HG03175 (cell line): ENCODE data around the gene TMEM258.

Experiments
- ATAC-seq: cut with Tn5 transposase; IDR thresholded peaks from one replicate; pipeline ENCODE4 v1.9.1; 2021; ENCODE audit warnings: mild to moderate bottlenecking, moderate library complexity; ENCODE audit not compliant: unreplicated experiment

TMEM258 gene

DNA sequence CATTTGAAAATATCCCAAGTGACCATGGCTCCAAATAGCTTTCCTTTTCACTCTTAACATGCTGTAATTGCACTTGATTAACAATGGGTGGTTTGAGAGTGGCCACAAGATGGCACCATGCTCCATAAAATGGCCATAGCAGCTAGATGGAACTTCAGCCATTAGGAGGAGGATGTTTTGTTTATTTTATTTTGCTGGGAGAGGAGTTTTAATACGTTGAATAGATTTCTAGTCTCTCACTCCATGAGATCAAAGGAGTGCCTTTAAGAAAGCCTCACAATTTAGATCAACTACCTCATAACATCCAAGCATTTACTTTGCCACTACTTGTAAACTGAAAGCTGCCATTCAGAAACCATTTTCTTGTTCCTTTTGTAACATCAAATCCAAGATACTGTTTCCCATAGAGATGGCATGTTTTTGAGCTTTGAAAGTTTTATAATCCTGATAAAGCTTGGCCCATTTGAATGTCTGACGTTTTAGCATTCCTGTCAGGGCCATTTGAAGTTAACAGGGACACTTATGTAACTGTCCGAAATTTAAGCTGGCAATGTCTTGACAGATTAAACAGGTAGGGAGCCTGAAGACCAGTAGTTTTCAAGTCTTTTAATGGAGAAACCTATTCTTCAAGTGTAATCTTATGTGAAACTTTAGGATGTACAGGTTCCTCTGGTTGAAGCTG is 5.0 kb upstream of the TMEM258 start:
- ATAC-seq: no peak

DNA sequence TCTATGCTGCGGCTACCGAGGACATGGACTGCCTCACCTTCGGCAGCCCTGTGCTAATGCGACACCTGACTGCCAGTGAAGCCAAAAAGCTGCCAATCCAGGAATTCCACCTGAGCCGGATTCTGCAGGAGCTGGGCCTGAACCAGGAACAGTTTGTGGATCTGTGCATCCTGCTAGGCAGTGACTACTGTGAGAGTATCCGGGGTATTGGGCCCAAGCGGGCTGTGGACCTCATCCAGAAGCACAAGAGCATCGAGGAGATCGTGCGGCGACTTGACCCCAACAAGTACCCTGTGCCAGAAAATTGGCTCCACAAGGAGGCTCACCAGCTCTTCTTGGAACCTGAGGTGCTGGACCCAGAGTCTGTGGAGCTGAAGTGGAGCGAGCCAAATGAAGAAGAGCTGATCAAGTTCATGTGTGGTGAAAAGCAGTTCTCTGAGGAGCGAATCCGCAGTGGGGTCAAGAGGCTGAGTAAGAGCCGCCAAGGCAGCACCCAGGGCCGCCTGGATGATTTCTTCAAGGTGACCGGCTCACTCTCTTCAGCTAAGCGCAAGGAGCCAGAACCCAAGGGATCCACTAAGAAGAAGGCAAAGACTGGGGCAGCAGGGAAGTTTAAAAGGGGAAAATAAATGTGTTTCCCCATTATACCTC is 3.6 kb upstream of the TMEM258 start:
- no peak for ATAC-seq

DNA sequence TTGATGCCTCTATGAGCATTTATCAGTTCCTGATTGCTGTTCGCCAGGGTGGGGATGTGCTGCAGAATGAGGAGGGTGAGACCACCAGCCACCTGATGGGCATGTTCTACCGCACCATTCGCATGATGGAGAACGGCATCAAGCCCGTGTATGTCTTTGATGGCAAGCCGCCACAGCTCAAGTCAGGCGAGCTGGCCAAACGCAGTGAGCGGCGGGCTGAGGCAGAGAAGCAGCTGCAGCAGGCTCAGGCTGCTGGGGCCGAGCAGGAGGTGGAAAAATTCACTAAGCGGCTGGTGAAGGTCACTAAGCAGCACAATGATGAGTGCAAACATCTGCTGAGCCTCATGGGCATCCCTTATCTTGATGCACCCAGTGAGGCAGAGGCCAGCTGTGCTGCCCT is 3.1 kb upstream of the TMEM258 start:
- no peak for ATAC-seq

DNA sequence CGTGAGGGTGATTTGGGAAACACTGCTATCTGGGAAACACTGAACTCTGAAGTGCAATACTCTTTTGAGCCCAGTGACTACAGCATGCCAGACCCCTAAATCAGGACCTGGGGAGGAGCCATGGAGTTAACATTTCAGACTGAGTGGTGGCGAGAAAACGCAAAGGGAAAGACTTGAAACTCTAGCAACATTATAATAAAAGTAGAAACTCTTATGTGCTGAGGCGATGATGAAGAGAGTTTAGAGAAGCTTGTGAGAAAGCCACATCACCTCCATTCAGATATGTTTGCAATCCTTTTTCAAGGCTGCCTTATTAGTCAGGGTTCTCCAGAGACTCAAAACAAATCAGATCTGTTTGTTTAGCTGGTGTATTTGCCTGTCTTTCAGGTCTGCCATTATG is 2.2 kb upstream of the TMEM258 start:
- no peak for ATAC-seq

DNA sequence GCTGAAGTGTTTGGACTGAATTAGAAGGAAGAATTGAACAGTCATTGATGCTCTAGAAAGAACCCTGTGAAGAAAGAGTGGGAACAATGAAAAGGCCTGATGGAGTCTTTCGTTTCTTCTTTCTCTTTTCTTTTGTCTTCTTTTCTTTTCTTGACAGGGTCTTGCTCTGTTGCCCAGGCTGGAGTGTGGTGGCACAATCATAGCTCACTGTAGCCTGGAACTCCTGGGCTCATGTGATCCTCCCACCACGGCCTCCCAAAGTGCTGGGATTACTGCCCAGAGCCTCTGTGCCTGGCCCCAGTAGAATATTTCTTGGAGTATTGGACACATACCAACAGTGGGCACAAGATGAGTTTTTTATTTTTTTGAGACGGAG is 1.4 kb upstream of the TMEM258 start:
- no peak for ATAC-seq

DNA sequence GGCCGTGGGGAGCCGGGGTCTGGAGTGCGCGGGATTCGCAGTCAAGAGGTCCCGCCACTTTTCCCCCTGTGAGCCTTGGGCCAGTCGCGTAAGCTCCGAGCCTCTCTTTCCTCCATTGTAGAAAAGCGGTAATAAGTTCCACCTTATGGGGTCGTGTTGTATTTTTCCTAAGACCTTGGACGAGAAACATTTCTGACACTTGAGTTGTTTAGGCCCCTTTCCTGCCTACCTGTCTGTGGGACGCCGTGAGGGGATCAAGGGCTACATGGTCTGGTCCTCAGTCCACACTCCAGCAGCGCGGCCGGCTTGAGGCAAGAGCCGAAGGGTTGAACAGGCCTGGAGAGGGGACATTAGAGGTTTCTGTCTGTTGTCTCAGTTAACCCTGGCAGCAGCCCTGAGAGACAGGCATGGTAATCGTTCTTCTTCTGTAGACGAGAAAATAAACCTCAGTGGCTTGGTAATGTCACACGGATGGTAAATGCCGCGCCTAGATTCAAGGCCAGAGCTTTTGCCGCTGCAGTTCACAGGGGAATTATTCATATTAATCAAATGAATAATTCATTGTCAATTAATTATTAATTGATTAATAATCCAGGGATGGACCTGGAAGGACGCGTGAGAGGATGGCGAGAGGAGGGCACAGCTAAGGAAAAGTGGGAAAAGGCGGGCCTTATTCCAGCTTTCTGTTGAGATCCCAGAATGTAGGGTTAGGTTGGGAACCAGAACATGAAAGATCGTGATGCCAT is 857 bp upstream of the TMEM258 start:
- peak; percentile 20 for ATAC-seq

DNA sequence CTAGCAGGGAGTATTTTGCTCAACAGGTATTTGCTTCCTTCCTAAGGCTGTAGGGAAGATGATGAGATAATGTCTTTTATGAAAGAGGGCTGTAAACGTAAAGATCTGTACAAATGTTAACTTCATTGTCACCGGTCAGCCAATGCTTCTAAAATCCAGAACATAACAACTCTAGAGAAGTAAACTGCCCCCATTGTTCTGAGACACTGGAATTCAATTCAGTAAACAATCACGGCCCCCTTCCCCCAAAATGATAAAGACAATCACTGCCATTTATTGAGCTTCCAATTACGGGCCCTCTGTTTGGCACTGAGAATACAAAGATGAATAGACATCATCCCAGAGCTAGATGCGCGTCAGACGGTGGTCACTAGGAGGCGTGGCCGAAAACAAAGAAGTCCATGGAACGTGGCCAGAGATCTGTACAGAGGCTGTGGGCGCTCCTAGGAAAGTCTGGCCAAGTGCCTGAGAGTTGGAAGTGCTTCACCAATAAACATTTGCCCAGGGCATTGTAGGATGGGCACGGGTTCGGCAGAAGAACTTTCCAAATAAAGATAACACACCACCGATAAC is 576 bp downstream of the TMEM258 start:
- peak; percentile 25 for ATAC-seq

DNA sequence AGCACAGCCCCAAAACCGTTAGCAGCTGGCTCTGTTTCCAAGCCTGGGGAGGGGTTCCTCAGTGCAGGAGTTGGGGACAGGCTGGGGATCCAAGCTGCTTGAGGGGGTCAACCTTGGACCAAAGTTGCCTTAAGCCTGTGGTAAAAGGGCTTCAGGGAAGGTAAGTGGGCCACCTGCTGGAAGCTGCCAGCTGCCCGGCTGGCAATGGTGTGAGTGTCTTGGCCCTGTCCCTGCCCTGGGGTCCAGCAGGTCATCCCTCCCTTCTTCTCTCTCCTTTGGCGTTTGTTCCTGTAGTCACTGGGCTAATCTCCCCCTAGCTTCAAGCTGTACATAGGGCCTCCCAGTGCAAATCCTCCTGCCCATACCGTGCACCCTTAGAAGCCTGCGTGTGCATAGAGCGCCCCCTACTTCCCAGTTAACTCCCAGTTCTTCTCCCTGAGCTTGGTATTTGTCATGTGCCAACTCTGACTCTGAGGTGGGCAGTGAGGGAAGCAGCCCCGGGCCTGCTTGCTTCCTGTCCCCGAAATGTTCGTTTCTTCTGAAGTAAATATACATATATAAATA is 4.4 kb downstream of the TMEM258 start:
- no peak for ATAC-seq

DNA sequence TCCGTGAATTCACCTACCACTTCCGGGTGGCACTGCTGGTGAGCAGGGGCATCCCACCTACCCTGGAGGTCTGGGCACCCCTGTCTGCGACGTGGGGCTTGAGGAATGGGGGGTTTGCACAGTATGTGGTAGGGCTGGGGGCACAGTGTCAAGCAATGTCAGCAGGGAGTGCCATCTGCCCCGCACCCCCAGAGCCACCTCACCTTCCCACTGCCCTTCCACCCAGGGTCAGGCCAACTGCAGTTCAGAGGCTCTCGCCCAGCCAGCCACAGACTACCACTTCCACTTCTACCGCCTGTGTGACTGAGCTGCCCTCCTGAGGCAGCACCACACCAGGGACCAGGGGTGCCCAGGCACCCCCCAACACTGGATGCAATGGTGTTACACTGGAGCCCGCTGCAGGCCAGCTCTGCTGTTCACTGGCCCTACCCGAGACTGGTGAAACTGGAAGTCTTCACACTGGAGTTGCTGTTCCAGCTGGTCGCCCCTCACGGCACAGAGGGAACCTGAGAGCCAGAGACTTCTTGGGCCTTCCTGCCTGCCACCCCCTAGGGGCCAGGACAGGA is 6.5 kb downstream of the TMEM258 start:
- ATAC-seq: no peak

DNA sequence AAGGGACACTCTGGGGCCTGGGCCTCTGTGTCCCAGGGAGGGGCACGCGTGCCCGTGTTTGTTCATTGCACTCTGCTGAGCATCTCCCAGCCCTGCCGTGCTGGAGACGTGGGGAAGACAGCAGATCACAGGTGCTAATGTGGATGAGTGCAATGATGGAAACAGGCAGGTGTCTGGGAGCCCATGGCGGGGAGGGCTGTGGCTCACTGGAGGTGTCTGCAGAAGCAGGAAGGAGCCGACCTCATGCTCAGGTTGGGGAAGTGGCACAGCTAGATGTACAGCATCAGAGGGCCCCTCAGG is 7.9 kb downstream of the TMEM258 start:
- ATAC-seq: no peak

DNA sequence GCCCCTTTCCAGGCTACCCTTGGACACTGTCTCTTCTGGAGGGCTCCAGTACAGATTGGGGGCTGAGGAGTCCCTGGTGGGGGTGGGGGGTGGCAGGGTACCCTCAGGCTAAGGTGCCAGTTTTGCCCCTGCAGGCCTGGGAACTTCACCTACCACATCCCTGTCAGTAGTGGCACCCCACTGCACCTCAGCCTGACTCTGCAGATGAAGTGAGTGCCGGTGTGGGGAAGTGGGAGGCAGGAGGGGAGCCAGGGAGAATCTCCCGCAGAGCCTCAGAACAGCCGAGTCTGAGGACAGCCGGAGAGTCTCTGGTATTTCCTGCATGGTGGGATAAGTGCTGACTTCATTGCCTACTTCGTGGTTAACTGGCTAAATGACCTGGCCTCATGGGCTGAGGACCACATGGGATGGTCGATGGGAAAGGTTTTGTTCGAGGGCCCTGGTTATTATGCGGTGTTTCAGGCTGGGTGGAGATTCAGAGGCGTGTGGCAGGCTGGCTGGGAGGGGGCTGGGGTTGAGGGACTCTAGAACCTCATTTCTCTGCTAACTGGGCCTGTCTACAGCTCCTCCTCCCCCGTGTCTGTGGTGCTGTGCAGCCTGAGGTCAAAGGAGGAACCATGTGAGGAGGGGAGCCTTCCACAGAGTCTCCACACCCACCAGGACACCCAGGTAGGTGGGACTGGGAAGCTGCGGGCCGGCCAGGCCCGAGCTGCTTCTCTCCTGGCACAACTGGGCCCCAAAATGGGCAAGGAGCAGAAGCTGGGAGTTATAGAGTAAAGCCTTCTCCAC is 8.5 kb downstream of the TMEM258 start:
- no peak for ATAC-seq

DNA sequence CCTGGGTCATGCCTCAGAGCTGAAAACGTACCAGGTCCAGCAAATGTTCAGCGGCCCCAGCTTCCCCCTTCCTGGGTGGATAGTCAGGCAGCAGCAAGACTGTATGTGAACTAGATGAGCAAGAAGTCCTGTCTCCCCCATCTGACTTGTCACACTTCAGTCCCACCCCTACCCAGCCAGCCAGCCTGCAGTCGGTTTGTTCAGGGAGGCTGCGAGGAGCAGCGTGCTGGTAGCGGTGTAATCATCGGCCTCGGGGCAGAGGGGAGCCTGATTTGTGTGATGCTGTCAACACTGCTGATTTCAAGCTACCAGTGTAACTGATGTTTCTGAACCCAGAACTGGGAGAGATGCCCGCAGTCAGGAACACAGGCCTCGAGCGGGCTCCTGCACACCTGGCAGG is 9.6 kb downstream of the TMEM258 start:
- no peak for ATAC-seq

DNA sequence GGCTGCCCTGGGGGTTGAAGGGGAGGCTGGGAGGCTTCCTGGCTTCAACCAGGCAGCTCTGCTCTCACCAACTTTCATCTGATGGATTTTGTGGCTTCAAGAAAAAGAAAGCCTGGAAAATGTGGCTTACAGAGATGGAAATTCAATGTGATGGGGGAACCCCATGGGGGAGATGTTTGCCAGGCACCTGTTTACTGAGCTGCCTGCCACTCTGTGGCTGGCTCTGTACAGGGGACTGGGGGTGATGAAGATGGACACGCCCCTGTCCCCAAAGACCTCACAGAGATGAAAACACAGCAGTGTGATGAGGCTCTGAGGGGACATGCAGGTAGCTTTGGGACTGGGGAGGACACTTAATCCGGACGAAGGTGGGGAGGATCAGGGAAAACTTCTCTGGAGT is 10.1 kb downstream of the TMEM258 start:
- no peak for ATAC-seq

DNA sequence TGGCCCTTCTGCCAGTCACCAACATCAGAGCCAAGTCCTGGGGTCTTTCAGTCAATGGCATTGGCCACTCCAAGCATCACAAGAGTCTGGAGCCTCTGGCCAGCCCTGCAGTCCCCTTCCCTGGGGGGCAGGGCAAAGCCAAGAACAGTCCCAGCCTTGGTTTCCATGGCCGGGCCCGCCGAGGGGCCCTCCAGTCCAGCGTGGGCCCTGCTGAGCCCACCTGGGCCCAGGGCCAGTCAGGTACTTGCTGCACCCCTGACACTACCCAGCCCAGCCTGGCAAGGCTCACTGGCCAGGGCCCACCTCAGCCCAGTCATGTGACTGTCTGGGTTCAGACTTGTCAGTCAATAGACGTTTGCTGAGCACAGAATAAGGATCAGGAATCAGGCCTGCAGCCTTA is 10.8 kb downstream of the TMEM258 start:
- ATAC-seq: no peak

DNA sequence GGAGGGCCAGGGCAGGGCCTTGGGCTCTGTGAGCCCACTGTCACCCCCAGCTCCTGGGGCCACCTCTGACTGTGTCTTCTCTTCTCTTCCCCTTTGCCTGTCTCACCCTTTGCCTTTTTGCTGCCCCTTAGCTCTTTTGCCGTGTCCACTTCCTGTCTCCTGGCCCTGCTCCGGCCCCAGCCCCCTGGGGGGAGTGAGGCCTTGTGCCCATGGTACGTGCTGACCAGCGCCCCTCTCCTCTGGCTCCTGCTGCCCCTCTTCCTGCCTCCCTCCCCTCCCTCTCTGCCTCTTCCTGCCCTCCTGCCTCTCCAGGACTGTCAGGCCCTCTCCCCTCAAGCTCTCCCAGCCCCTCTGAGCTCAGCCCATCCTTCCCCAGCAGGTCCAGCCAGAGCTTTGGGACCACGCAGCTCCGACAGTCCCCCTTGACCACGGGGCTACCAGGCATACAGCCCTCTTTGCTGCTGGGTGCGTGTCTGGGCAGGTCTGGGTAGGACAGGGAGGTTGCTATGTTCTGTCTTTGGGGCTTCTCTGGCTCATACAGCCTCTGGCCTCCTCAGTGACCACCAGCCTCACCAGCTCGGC is 11.7 kb downstream of the TMEM258 start:
- no peak for ATAC-seq

DNA sequence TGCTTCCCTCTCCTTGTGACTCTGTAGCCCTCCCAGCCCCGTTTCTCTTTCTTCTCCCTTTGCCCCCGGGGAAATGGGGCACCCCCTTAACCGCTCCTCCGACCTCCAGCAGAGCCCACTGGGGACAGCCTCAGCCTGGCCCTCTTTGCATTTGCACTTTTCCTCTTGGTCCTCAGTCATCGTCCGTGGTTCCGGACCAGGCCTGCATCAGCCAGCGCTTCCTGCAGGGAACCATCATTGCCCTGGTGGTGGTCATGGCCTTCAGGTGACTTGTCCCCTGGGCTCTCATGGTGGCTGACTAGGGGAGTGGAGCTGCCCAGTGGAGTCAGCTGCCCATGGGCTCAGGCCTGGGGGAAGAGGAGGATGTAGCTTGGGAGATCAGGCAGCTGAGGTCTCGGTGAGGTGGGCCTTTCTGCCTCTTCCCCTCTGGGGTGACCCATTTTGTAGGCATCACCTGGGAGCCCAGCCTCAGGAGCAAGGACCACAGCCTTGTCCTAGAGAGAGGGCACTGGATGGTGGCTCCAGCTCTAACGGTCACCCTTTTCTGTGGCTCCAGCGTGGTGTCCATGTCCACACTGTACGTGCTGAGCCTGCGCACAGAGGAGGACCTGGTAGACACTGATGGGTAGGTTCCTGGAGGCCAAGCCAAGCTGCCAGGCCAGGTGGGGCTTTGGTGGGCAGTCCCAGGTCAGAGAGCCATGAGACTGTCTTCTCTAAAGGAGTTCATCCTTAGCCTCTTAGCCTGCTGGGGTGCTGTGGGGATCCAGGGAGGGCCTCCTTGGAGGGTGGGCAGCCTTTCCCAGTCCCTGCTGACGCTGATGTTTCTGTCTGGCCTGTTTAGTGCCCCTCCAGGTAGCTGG is 12.5 kb downstream of the TMEM258 start:
- ATAC-seq: no peak

DNA sequence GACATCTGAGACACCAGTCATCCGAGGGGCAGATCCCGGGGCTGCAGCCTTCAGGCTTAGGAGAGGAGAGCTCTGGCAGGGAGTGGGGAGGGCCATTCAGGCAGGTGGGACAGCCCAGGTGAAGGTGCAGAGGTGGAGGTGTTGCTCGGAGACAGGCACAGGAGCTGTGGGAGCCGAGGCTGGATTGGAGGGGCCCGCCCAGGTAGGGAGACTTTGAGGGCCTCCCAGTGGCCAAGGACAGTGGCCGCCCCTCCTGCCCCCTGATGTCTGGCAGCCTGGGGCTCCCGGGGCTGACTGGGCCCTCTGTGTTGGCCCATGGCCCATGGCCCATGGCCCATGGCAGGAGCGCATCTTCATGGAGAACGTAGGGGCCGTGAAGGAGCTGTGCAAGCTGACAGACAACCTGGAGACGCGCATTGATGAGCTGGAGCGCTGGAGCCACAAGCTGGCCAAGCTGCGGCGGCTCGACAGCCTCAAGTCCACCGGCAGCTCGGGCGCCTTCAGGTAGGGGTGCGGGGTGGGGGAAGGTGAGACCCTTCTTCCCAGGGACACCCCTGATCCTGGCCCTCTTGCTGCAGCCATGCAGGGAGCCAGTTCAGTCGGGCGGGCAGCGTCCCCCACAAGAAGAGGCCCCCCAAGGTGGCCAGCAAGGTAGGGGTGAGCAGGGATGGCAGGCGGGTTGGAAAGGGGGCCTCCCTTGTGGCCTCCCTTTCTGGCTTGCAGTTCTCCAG is 13.3 kb downstream of the TMEM258 start:
- no peak for ATAC-seq

DNA sequence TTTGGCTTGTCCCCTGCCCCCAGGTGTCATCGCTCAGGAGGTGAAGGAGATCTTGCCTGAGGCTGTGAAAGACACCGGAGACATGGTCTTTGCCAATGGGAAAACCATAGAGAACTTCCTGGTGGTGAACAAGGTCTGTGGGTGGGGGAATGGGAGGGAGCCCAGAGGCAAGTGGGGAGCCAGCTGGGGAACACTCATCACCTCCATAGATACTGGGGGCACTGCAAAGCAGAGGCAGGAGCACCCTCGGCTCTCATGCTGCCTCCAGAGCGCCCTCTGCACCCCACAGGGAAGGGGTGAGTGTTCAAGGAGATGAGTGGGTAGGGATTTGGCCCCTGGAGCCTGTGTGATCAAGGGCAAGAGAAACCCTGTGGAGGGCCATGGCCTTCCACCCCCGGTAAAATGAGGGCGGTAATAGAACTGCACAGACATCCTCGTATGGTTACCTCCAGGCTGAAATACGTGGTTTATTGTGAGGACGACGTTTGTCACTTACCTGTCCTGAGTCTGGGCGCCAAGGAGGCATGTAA is 14.0 kb downstream of the TMEM258 start:
- no peak for ATAC-seq
